ENCODE measurements around the gene HEYL.

DNA sequence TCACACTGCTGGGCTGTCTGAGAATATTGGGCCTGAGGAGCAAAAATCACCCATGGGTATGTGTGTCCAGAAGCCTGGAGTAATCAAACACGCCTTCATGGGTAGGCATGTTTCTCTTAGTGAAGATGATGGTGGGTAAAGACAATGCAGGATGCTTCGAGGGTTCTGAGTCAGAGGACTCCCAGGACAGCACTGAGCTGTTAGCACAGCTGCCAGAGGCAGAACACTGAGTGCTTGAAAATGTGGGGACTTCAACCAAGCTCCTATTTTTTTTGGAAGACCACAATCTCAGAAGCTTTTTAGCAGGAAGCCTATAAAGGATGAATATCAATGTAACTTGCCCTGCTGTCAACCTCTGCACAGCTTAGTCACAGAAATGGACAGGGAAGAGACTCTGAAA lies 40.4 kb upstream of the HEYL start:
- no peak for TF ChIP-seq CTCF (IDR thresholded peaks at IDR 0.05 in 2 of 3, conservative IDR thresholded peaks at IDR 0.05 in 1 of 3; ENCODE audit: borderline replicate concordance in 1 of 3, insufficient read depth in 1 of 3, low read depth in 2 of 3, low read length in 2 of 3)
- TF ChIP-seq POLR2A (IDR thresholded peaks at IDR 0.05; ENCODE audit: borderline replicate concordance, extremely low read depth, insufficient read depth, insufficient read length), result no peak
- no peak for TF ChIP-seq ELF1 (IDR thresholded peaks at IDR 0.05; ENCODE audit: borderline replicate concordance, low read depth)
- no peak for TF ChIP-seq YY1 (IDR thresholded peaks at IDR 0.05; ENCODE audit: extremely low read depth, insufficient replicate concordance, low read depth, low read length)
- no peak for TF ChIP-seq REST (IDR thresholded peaks at IDR 0.05; ENCODE audit: low read depth)
- no peak for TF ChIP-seq ZFX (IDR thresholded peaks at IDR 0.05)
- no peak for TF ChIP-seq POLR2AphosphoS5 (IDR thresholded peaks at IDR 0.05; ENCODE audit: low read depth, low read length)
- TF ChIP-seq JUND (IDR thresholded peaks at IDR 0.05), result no peak

All from HCT116 (cell line).